Neural progenitor cell (in vitro differentiated cells): Measurements from ENCODE around the gene NOS1AP. TPM values are rescaled to one million over a fixed set of nuclear protein-coding genes. Genes with fewer than 3 reads are reported as not detected.

Source experiments
- DNase-seq: peaks from one replicate; pipeline ENCODE4 v3.0.0-alpha.2; 2016; ENCODE audit warnings: low spot score
- H2AFZ ChIP-seq: fragments of 200-600 bp; sonication (generic); replicated peaks from 2 replicates; pipeline ENCODE4 v1.6.1; 2016; ENCODE audit warnings: antibody characterized with exemption
- H3F3A ChIP-seq: fragments of 200-600 bp; sonication (generic); 2 replicates; pipeline ENCODE4 v1.6.1; 2016; ENCODE audit warnings: antibody characterized with exemption, low read depth
- H3K27ac ChIP-seq: fragments of 200-600 bp; sonication (generic); 2 replicates; pipeline ENCODE4 v1.5.1; 2016; ENCODE audit warnings: mild to moderate bottlenecking
- H3K27me3 ChIP-seq: fragments of 200-600 bp; sonication (generic); 2 replicates; pipeline ENCODE4 v1.6.1; 2016; ENCODE audit warnings: mild to moderate bottlenecking, moderate library complexity
- H3K36me3 ChIP-seq: fragments of 200-600 bp; sonication (generic); 2 replicates; pipeline ENCODE4 v1.5.1; 2016
- H3K4me1 ChIP-seq: fragments of 200-600 bp; sonication (generic); 2 replicates; pipeline ENCODE4 v1.6.1; 2016; ENCODE audit warnings: mixed run types
- H3K4me2 ChIP-seq: fragments of 200-600 bp; sonication (generic); 2 replicates; pipeline ENCODE4 v1.6.1; 2016
- H3K4me3 ChIP-seq: fragments of 200-600 bp; sonication (generic); 2 replicates; pipeline ENCODE4 v1.5.1; 2016
- H3K79me2 ChIP-seq: fragments of 200-600 bp; sonication (generic); 2 replicates; pipeline ENCODE4 v1.6.1; 2016; ENCODE audit warnings: low read depth
- H3K9ac ChIP-seq: fragments of 200-600 bp; sonication (generic); 2 replicates; pipeline ENCODE4 v1.6.1; 2016
- H3K9me3 ChIP-seq: fragments of 200-600 bp; sonication (generic); 2 replicates; pipeline ENCODE4 v1.5.1; 2016; ENCODE audit warnings: low read depth
- H4K20me1 ChIP-seq: fragments of 200-600 bp; sonication (generic); 2 replicates; pipeline ENCODE4 v1.6.1; 2016; ENCODE audit warnings: low read depth
- H3K27ac Mint-ChIP-seq: 3 replicates; pipeline ENCODE4 v1.8.0; 2021; ENCODE audit warnings: mixed read lengths
- H3K27me3 Mint-ChIP-seq: 2 replicates; pipeline ENCODE4 v1.8.0; 2022; ENCODE audit warnings: low read depth, mild to moderate bottlenecking, inconsistent platforms, moderate library complexity, mixed read lengths; ENCODE audit not compliant: insufficient read depth
- H3K36me3 Mint-ChIP-seq: 3 replicates; pipeline ENCODE4 v1.8.0; 2021; ENCODE audit warnings: mixed read lengths
- H3K4me1 Mint-ChIP-seq: 3 replicates; pipeline ENCODE4 v1.8.0; 2021; ENCODE audit warnings: mixed read lengths
- H3K4me3 Mint-ChIP-seq: 3 replicates; pipeline ENCODE4 v1.8.0; 2021; ENCODE audit warnings: mild to moderate bottlenecking, moderate library complexity, mixed read lengths
- H3K9me3 Mint-ChIP-seq: 3 replicates; pipeline ENCODE4 v1.8.0; 2020; ENCODE audit warnings: mixed read lengths
- EZH2 ChIP-seq: fragments of 200-600 bp; sonication (generic); IDR thresholded peaks from 2 replicates; pipeline ENCODE4 v1.6.1; 2017; ENCODE audit warnings: antibody characterized with exemption, mild to moderate bottlenecking, moderate library complexity
- EZH2phosphoT487 ChIP-seq: fragments of 200-600 bp; sonication (generic); IDR thresholded peaks from 2 replicates; pipeline ENCODE4 v1.6.1; 2017; ENCODE audit warnings: antibody characterized with exemption
- total RNA-seq: library from RNA; depleted of rRNA; stranded (reverse); fragments of >200 nt; gene quantifications from 2 replicates; pipeline ENCODE4 v1.2.3, GENCODE V29; 2015; ENCODE audit warnings: low replicate concordance
- TF ChIP-seq, protein P1 (sequence below): fragments of 200-600 bp; sonication (generic); IDR thresholded peaks from 2 replicates; pipeline ENCODE4 v1.5.1; 2017; ENCODE audit warnings: antibody characterized with exemption, mild to moderate bottlenecking

The NOS1AP gene
- total RNA-seq, 1 donor from 2014 or later, result 2.4 TPM

- Histone ChIP-seq H3K4me1 (peaks cover 2% of the 10 kb centered on the region), H3K27ac (no peak overlapping the region), H3K4me2 (no peak overlapping the region), H3F3A (no peaks in the 10 kb centered on the region), H3K36me3 (no peaks in the 10 kb centered on the region), H2AFZ (no peak overlapping the region), H3K4me3 (no peak overlapping the region), H4K20me1 (no peaks in the 10 kb centered on the region), H3K27me3 (no peaks in the 10 kb centered on the region), H3K9ac (no peak overlapping the region), H3K9me3 (no peaks in the 10 kb centered on the region), H3K79me2 (no peaks in the 10 kb centered on the region)
- H3K4me3 Mint-ChIP-seq, result no peak overlapping the region
- DNase-seq, result no peak
- no peaks in the 10 kb centered on the region for H3K9me3 Mint-ChIP-seq
- H3K27me3 Mint-ChIP-seq, result no peaks in the 10 kb centered on the region
- H3K4me1 Mint-ChIP-seq, result peaks cover 25% of the 10 kb centered on the region
- H3K27ac Mint-ChIP-seq, result no peak overlapping the region
- H3K36me3 Mint-ChIP-seq, result peaks cover 15% of the 10 kb centered on the region
- TF ChIP-seq EZH2, result no peak
- TF ChIP-seq EZH2phosphoT487, result no peak
- TF ChIP-seq, protein P1, sequence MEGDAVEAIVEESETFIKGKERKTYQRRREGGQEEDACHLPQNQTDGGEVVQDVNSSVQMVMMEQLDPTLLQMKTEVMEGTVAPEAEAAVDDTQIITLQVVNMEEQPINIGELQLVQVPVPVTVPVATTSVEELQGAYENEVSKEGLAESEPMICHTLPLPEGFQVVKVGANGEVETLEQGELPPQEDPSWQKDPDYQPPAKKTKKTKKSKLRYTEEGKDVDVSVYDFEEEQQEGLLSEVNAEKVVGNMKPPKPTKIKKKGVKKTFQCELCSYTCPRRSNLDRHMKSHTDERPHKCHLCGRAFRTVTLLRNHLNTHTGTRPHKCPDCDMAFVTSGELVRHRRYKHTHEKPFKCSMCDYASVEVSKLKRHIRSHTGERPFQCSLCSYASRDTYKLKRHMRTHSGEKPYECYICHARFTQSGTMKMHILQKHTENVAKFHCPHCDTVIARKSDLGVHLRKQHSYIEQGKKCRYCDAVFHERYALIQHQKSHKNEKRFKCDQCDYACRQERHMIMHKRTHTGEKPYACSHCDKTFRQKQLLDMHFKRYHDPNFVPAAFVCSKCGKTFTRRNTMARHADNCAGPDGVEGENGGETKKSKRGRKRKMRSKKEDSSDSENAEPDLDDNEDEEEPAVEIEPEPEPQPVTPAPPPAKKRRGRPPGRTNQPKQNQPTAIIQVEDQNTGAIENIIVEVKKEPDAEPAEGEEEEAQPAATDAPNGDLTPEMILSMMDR, result no peak
These were observed 221.5 kb downstream of the NOS1AP start for GRCh38 chr1:162291000-162291399.

DNA sequence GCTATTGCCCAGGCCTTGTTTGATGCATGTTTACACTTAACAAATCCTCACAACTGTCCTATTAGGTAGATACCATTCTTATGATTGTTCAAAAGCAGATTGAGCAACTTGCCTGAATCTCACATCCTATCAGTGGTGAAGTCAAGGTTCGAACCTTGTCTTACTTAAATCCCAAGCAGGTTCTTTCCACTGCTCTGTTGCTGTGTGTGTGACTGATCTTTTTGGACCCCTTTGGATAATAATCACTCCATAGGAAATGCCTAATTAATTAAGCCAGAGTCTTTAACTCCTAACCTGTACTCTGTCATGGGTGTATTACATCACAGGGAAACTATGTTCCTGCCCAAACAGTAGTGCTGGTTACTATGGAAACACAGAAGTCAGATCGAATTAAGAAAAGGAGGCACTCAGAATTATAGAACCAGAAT, 222.9 kb downstream of the NOS1AP start:
- H3K9me3 Mint-ChIP-seq, result no peaks in the 10 kb centered on the region
- Histone ChIP-seq H3K4me1 (peaks cover 2% of the 10 kb centered on the region), H3K4me2 (no peak overlapping the region), H3K36me3 (no peaks in the 10 kb centered on the region), H2AFZ (no peak overlapping the region), H3K79me2 (no peaks in the 10 kb centered on the region), H4K20me1 (no peaks in the 10 kb centered on the region), H3K9me3 (no peaks in the 10 kb centered on the region), H3K27ac (no peak overlapping the region), H3F3A (no peaks in the 10 kb centered on the region), H3K9ac (no peak overlapping the region), H3K4me3 (no peak overlapping the region), H3K27me3 (no peaks in the 10 kb centered on the region)
- no peak overlapping the region for H3K4me3 Mint-ChIP-seq
- peaks cover 20% of the 10 kb centered on the region for H3K36me3 Mint-ChIP-seq
- H3K4me1 Mint-ChIP-seq, result peaks cover 24% of the 10 kb centered on the region
- peak overlapping the region; percentile 71 for H3K27ac Mint-ChIP-seq
- DNase-seq, result no peak
- no peak for TF ChIP-seq EZH2
- TF ChIP-seq, protein P1, result no peak
- no peak for TF ChIP-seq EZH2phosphoT487
- H3K27me3 Mint-ChIP-seq, result no peaks in the 10 kb centered on the region

GRCh38 chr1:162293073-162293692, 223.7 kb downstream of the NOS1AP start:
- H3K36me3 ChIP-seq, result no peaks in the 10 kb centered on the region
- H3K79me2 ChIP-seq, result no peaks in the 10 kb centered on the region
- H3K27ac Mint-ChIP-seq, result peak overlapping the region; percentile 71
- H3K4me2 ChIP-seq, result no peak overlapping the region
- peaks cover 2% of the 10 kb centered on the region for H3K4me1 ChIP-seq
- no peaks in the 10 kb centered on the region for H3K9me3 Mint-ChIP-seq
- H3K27me3 Mint-ChIP-seq, result no peaks in the 10 kb centered on the region
- H3K4me1 Mint-ChIP-seq, result peaks cover 26% of the 10 kb centered on the region
- TF ChIP-seq EZH2phosphoT487 (no peak), EZH2 (no peak)
- TF ChIP-seq, protein P1, result no peak
- DNase-seq, result no peak
- H3K9me3 ChIP-seq, result no peaks in the 10 kb centered on the region
- no peak overlapping the region for H3K4me3 Mint-ChIP-seq
- no peak overlapping the region for H2AFZ ChIP-seq
- no peaks in the 10 kb centered on the region for H3K27me3 ChIP-seq
- H3K9ac ChIP-seq, result no peak overlapping the region
- H4K20me1 ChIP-seq, result no peaks in the 10 kb centered on the region
- no peak overlapping the region for H3K4me3 ChIP-seq
- peaks cover 17% of the 10 kb centered on the region for H3K36me3 Mint-ChIP-seq
- no peak overlapping the region for H3K27ac ChIP-seq
- H3F3A ChIP-seq, result no peaks in the 10 kb centered on the region
